ENCODE results near the gene SLC2A13. TPM values are rescaled to one million over a fixed set of nuclear protein-coding genes. Genes with fewer than 3 reads are reported as not detected.

The SLC2A13 gene
- total RNA-seq, 1 experiment from 2014 or later: 1.7 TPM

DNA sequence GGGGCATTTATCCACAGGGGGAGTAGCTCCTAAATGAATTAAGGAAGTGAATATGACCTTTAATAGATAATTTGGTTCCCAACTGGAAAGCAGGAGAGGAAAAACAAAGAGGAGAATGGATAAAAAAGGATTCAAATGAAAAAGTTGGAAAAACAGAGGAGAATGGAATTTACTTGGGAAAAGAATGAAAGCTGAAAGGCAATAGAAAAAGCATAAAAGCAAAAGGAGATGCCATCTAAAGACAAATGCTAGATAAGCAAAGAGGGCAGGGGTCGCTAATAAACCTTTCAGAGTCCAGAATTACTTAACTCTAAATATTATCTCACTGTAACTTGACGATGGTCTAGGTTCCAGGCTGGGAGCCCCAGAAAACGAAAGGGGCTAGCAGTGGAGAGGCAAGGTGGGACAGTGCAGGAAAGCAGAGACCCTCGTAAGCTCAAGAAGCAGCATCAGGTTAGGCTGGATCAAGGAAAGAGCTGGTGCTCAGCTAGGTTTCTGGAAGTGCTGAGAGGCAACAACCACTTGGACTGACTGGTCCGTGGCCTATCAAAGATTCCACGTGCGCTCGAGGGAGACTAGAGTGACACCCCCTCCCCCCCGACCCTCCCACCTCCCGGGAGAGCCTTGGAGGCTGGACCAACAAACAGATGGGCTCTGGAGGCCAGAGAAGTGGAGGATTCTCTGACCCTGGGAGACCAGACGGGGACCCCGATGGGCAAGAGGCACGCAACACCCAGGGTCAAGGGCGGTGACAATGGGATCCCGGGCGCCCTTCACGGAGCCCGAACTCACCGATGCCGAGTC lies 1.2 kb downstream of the SLC2A13 start:
- BruUV-seq (replicated peaks): no TSS peak
- TF ChIP-seq, protein P1, sequence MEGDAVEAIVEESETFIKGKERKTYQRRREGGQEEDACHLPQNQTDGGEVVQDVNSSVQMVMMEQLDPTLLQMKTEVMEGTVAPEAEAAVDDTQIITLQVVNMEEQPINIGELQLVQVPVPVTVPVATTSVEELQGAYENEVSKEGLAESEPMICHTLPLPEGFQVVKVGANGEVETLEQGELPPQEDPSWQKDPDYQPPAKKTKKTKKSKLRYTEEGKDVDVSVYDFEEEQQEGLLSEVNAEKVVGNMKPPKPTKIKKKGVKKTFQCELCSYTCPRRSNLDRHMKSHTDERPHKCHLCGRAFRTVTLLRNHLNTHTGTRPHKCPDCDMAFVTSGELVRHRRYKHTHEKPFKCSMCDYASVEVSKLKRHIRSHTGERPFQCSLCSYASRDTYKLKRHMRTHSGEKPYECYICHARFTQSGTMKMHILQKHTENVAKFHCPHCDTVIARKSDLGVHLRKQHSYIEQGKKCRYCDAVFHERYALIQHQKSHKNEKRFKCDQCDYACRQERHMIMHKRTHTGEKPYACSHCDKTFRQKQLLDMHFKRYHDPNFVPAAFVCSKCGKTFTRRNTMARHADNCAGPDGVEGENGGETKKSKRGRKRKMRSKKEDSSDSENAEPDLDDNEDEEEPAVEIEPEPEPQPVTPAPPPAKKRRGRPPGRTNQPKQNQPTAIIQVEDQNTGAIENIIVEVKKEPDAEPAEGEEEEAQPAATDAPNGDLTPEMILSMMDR (IDR thresholded peaks at IDR 0.05; ENCODE audit: unreplicated experiment): no peak
- ChIA-PET POLR2A (interaction anchor here (0.7 to 1.9 kb wide), 4 partner anchors 46 to 276 kb away, joined by 3 to 12 read pairs (median 3); no protein-coding TSS in a partner anchor), CTCF (interaction anchor here (0.6 to 10.8 kb wide), 11 partner anchors 39 to 714 kb away, joined by 3 to 182 read pairs (median 3); no protein-coding TSS in a partner anchor)
- no peaks in the 10 kb centered on the region for H3K27me3 Mint-ChIP-seq (ENCODE audit: insufficient read depth, unreplicated experiment)
- no peak overlapping the region for H3K27ac Mint-ChIP-seq (ENCODE audit: low read depth, unreplicated experiment)
- peaks cover 14% of the 10 kb centered on the region for H3K4me1 Mint-ChIP-seq (ENCODE audit: insufficient read depth, unreplicated experiment)
- H3K9me3 Mint-ChIP-seq (ENCODE audit: unreplicated experiment): no peaks in the 10 kb centered on the region
- intact Hi-C loops (cut with micrococcal nuclease): loop anchor here (1.0 to 5.0 kb wide), 2 partner anchors 72 to 517 kb away; no protein-coding TSS in a partner anchor
- H3K4me3 Mint-ChIP-seq (ENCODE audit: unreplicated experiment): peak overlapping the region; percentile 76
- no peaks in the 10 kb centered on the region for H3K36me3 Mint-ChIP-seq (ENCODE audit: insufficient read depth, unreplicated experiment)
- DNase-seq (ENCODE audit: unreplicated experiment): peak; percentile 3

DNA sequence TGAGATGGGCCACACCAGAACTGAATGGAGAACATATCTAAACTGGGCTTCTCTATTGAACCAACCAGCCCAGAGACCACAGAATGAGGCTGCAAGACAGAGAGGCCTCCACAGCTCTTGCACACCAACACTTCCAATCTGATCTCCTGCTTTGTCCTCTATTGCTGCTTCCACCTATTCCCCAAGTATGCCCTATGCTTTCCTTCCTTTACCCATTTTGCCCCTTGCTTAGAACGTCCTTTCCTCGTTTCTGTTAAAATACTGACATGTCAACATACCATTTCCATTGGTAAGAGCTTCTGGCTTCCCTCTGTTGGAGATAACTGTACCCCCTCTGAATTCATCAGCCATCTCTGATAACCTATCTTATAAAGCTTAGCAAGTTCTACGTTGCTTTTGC lies 2.8 kb downstream of the SLC2A13 start:
- BruUV-seq (replicated peaks): no TSS peak
- Mint-ChIP-seq H3K4me3 (ENCODE audit: unreplicated experiment) (no peak overlapping the region), H3K27ac (ENCODE audit: low read depth, unreplicated experiment) (no peak overlapping the region), H3K9me3 (ENCODE audit: unreplicated experiment) (no peaks in the 10 kb centered on the region), H3K36me3 (ENCODE audit: insufficient read depth, unreplicated experiment) (peaks cover 6% of the 10 kb centered on the region), H3K27me3 (ENCODE audit: insufficient read depth, unreplicated experiment) (no peaks in the 10 kb centered on the region), H3K4me1 (ENCODE audit: insufficient read depth, unreplicated experiment) (peaks cover 14% of the 10 kb centered on the region)
- no peak for DNase-seq (ENCODE audit: unreplicated experiment)
- intact Hi-C loops (cut with micrococcal nuclease): no loop called here
- TF ChIP-seq, protein P1 (IDR thresholded peaks at IDR 0.05; ENCODE audit: unreplicated experiment): no peak
- CTCF ChIA-PET: interaction anchor here (1.5 to 10.8 kb wide), 2 partner anchors 76 to 91 kb away, joined by 3 to 182 read pairs; no protein-coding TSS in a partner anchor
- POLR2A ChIA-PET: interaction anchor here (1.4 kb wide), 1 partner anchor 49 kb away, joined by 5 read pairs; no protein-coding TSS in a partner anchor

DNA sequence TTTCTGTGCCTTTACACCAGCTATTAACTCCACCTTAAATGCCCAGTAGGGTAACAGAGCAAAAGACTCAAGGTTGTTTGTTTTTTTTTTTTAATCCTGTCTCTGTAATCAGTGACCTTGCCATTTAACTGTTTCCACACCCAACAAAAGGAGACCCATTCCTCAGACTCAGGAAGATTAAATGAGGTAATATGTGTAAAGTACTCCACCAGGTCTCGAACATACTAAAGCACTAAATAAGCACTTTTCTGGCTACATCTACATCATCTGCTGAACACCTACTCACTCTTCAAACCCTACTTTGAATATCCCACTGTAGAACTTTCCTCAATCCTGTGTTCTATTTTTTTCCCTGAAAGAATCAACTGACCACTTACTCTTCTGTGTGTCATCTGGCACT lies 4.1 kb downstream of the SLC2A13 start:
- peaks cover 6% of the 10 kb centered on the region for H3K36me3 Mint-ChIP-seq (ENCODE audit: insufficient read depth, unreplicated experiment)
- no peak overlapping the region for H3K27ac Mint-ChIP-seq (ENCODE audit: low read depth, unreplicated experiment)
- no TSS peak for BruUV-seq (replicated peaks)
- ChIA-PET POLR2A (no interaction called here), CTCF (interaction anchor here (0.7 to 1.0 kb wide), 4 partner anchors 17 to 703 kb away, joined by 3 to 6 read pairs (median 4); no protein-coding TSS in a partner anchor)
- TF ChIP-seq, protein P1 (IDR thresholded peaks at IDR 0.05; ENCODE audit: unreplicated experiment): no peak
- peaks cover 14% of the 10 kb centered on the region for H3K4me1 Mint-ChIP-seq (ENCODE audit: insufficient read depth, unreplicated experiment)
- intact Hi-C loops (cut with micrococcal nuclease): no loop called here
- DNase-seq (ENCODE audit: unreplicated experiment): no peak
- no peaks in the 10 kb centered on the region for H3K9me3 Mint-ChIP-seq (ENCODE audit: unreplicated experiment)
- no peaks in the 10 kb centered on the region for H3K27me3 Mint-ChIP-seq (ENCODE audit: insufficient read depth, unreplicated experiment)
- H3K4me3 Mint-ChIP-seq (ENCODE audit: unreplicated experiment): no peak overlapping the region

DNA sequence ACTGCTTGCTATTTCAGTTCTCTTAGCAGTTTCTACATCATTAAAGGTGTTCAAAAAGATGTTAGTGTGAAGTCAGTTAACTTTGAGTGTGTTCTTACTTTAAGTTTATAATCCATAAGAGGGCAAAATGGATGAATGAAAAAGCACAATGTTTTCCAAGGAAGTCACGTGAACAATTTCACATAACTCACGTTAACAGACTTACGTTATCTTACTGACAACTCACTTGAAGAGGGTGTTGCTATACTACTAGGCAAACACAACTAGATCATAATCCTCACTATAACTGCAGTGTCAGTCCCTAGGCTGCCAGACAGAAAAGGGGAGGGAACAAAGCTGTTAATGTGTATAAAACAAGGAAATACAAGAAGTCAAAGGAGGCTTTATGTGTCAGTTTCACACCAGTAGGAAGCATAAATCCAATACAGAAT lies 6.4 kb downstream of the SLC2A13 start:
- no peaks in the 10 kb centered on the region for H3K9me3 Mint-ChIP-seq (ENCODE audit: unreplicated experiment)
- CTCF ChIA-PET: no interaction called here

More for the DNA sequence above, 6.4 kb downstream of the SLC2A13 start:
- POLR2A ChIA-PET: interaction anchor here (0.7 kb wide), 1 partner anchor 394 kb away, joined by 3 read pairs; no protein-coding TSS in a partner anchor
- no TSS peak for BruUV-seq (replicated peaks)
- Mint-ChIP-seq H3K27me3 (ENCODE audit: insufficient read depth, unreplicated experiment) (no peaks in the 10 kb centered on the region), H3K4me1 (ENCODE audit: insufficient read depth, unreplicated experiment) (peaks cover 5% of the 10 kb centered on the region), H3K27ac (ENCODE audit: low read depth, unreplicated experiment) (no peak overlapping the region), H3K4me3 (ENCODE audit: unreplicated experiment) (no peak overlapping the region), H3K36me3 (ENCODE audit: insufficient read depth, unreplicated experiment) (peaks cover 6% of the 10 kb centered on the region)
- TF ChIP-seq, protein P1 (IDR thresholded peaks at IDR 0.05; ENCODE audit: unreplicated experiment): no peak
- intact Hi-C loops (cut with micrococcal nuclease): no loop called here
- no peak for DNase-seq (ENCODE audit: unreplicated experiment)

All from MCF 10A (cell line).